Keratinocyte (primary cell): ENCODE results near the gene ECE1.

Source experiments
- CTCF ChIP-seq, 3 experiments: IDR thresholded peaks in 1 of 3; conservative IDR thresholded peaks in 1 of 3; optimal IDR thresholded peaks in 1 of 3; 2 replicates in 2 of 3; 3 replicates in 1 of 3; pipeline versions ENCODE3 to v1.5.1; 2011; ENCODE audit warnings: low read length in 3 of 3, mild to moderate bottlenecking in 3 of 3, moderate library complexity in 2 of 3, control low read depth in 1 of 3, inconsistent platforms in 1 of 3; ENCODE audit not compliant: insufficient read depth in 2 of 3; ENCODE audit errors: extremely low read depth in 1 of 3
- EZH2 ChIP-seq: IDR thresholded peaks from one replicate; pipeline ENCODE4 v1.6.1; 2012; ENCODE audit warnings: inconsistent platforms, mild to moderate bottlenecking, low read length, moderate library complexity

GRCh38 chr1:21184276-21184675 is 106.0 kb downstream of the ECE1 start:
- TF ChIP-seq CTCF (optimal IDR thresholded peaks at IDR 0.05 in 1 of 3, IDR thresholded peaks at IDR 0.05 in 1 of 3, conservative IDR thresholded peaks at IDR 0.05 in 1 of 3; ENCODE audit: extremely low read depth in 1 of 3, insufficient read depth in 2 of 3, low read length in 3 of 3) (no peak), EZH2 (no peak)
